ENCODE measurements around the gene EYS.

GRCh38 chr6:65627015-65627414 is 80.0 kb downstream of the EYS start:
- TF ChIP-seq CTCF (IDR thresholded peaks at IDR 0.05) (no peak), POLR2AphosphoS5 (IDR thresholded peaks at IDR 0.05) (no peak), POLR2A (IDR thresholded peaks at IDR 0.05) (no peak)

Data from breast epithelium (tissue), 3 donors.